B cell (primary cell): ENCODE measurements around the gene XPO4. TPM values are rescaled to one million over a fixed set of nuclear protein-coding genes. Genes with fewer than 3 reads are reported as not detected.
"Not testable (repeated sequence)": the region's sequence is repeated elsewhere in the genome, so short reads cannot be mapped to it uniquely, and the experiment has no call there.

Experiments used
- ATAC-seq: fragments of 200-7000 bp; cut with Tn5 transposase; one replicate; pipeline ENCODE4 v1.10.0; 2021; ENCODE audit warnings: low read depth, mild to moderate bottlenecking, moderate number of reproducible peaks, moderate library complexity
- CTCF ChIA-PET: fragments of 350-600 bp; sonication (Branson Sonifier 250); formaldehyde crosslinking; loops from one replicate; lab custom pipeline; 2021; ENCODE audit warnings: antibody characterized with exemption, inconsistent platforms; lab: Charles Lee
- POLR2A ChIA-PET: fragments of 350-600 bp; sonication (Branson Sonifier 250); formaldehyde crosslinking; loops from one replicate; lab custom pipeline; 2021; ENCODE audit warnings: antibody characterized with exemption; lab: Charles Lee
- DNase-seq: peaks from one replicate; pipeline ENCODE4 v3.0.0; 2013
- H2AFZ ChIP-seq: 2 replicates; pipeline ENCODE4 v1.6.1; 2012; ENCODE audit warnings: mild to moderate bottlenecking, low read depth, low read length; ENCODE audit not compliant: insufficient read depth, poor library complexity, severe bottlenecking
- H3K27ac ChIP-seq, 2 donors: 1 replicate in 1 of 2; 2 replicates in 1 of 2; pipeline ENCODE4 v1.5.1; 2012 to 2013; ENCODE audit warnings: low read length in 2 of 2, mild to moderate bottlenecking in 2 of 2, moderate library complexity in 1 of 2
- H3K27me3 ChIP-seq, 4 experiments: fragments of 200-600 bp in 1 of 4; sonication (generic) in 1 of 4; replicated peaks in 1 of 4; 1 replicate in 2 of 4; 2 replicates in 2 of 4; pipeline versions ENCODE4 v1.6.1 to v1.7.0; 2013 to 2016; ENCODE audit warnings: low read length in 3 of 4, mild to moderate bottlenecking in 2 of 4, mixed read lengths in 1 of 4, moderate library complexity in 1 of 4; ENCODE audit not compliant: insufficient read depth in 4 of 4, control insufficient read depth in 3 of 4; ENCODE audit errors: control extremely low read depth in 1 of 4
- H3K36me3 ChIP-seq, 2 experiments: replicated peaks in 1 of 2; 1 replicate in 1 of 2; 2 replicates in 1 of 2; pipeline versions ENCODE4 v1.6.1 to v1.7.1; 2013; ENCODE audit warnings: low read length in 1 of 2; ENCODE audit not compliant: insufficient read depth in 2 of 2, control insufficient read depth in 1 of 2; ENCODE audit errors: control extremely low read depth in 1 of 2, extremely low read depth in 1 of 2
- H3K4me1 ChIP-seq, 2 donors: fragments of 200-600 bp in 1 of 2; sonication (generic) in 1 of 2; 1 replicate in 1 of 2; 2 replicates in 1 of 2; pipeline versions ENCODE4 v1.5.1 to v1.6.1; 2013 to 2017; ENCODE audit warnings: low read length in 2 of 2; ENCODE audit not compliant: control insufficient read depth in 2 of 2, insufficient read depth in 2 of 2
- H3K4me2 ChIP-seq: replicated peaks from 2 replicates; pipeline ENCODE3; 2012; ENCODE audit warnings: mild to moderate bottlenecking, low read depth, low read length; ENCODE audit not compliant: poor library complexity, severe bottlenecking
- H3K4me3 ChIP-seq, 5 experiments: fragments of 200-600 bp in 1 of 5; sonication (generic) in 1 of 5; 1 replicate in 3 of 5; 2 replicates in 2 of 5; pipeline versions ENCODE4 v1.5.1 to v1.7.0; 2011 to 2016; ENCODE audit warnings: low read length in 4 of 5, mild to moderate bottlenecking in 4 of 5, low read depth in 2 of 5, control low read depth in 1 of 5, moderate library complexity in 1 of 5; ENCODE audit not compliant: insufficient read depth in 1 of 5; ENCODE audit errors: control extremely low read depth in 1 of 5, extremely low read depth in 1 of 5
- H3K79me2 ChIP-seq: fragments of 200-600 bp; sonication (generic); one replicate; pipeline ENCODE4 v1.6.0; 2016; ENCODE audit warnings: low read length; ENCODE audit not compliant: control insufficient read depth, insufficient read depth
- H3K9ac ChIP-seq: fragments of 200-600 bp; sonication (generic); 2 replicates; pipeline ENCODE4 v1.6.1; 2017; ENCODE audit warnings: mild to moderate bottlenecking, low read length, moderate library complexity
- H3K9me3 ChIP-seq, 3 donors: one replicate each; pipeline versions ENCODE4 v1.6.1 to v1.7.1; 2013; ENCODE audit warnings: low read length in 2 of 3; ENCODE audit not compliant: control insufficient read depth in 2 of 3, insufficient read depth in 1 of 3; ENCODE audit errors: control extremely low read depth in 1 of 3
- H4K20me1 ChIP-seq: 2 replicates; pipeline ENCODE4 v1.6.0; 2012; ENCODE audit warnings: mild to moderate bottlenecking, low read length; ENCODE audit not compliant: insufficient read depth, control insufficient read depth, poor library complexity, severe bottlenecking
- H3K27ac Mint-ChIP-seq: one replicate; pipeline ENCODE4 v1.8.0; 2021; ENCODE audit warnings: mixed read lengths
- H3K27me3 Mint-ChIP-seq: one replicate; pipeline ENCODE4 v1.8.0; 2021; ENCODE audit warnings: mixed read lengths
- H3K4me1 Mint-ChIP-seq: one replicate; pipeline ENCODE4 v1.8.0; 2021; ENCODE audit warnings: mixed read lengths
- H3K4me3 Mint-ChIP-seq: one replicate; pipeline ENCODE4 v1.8.0; 2021; ENCODE audit warnings: mixed read lengths
- H3K9me3 Mint-ChIP-seq: one replicate; pipeline ENCODE4 v1.8.0; 2022; ENCODE audit warnings: mixed read lengths; ENCODE audit not compliant: insufficient read depth
- EZH2 ChIP-seq: IDR thresholded peaks from 2 replicates; pipeline ENCODE4 v1.6.1; 2012; ENCODE audit warnings: borderline replicate concordance, low read depth, mild to moderate bottlenecking, moderate library complexity, low read length; ENCODE audit not compliant: insufficient read depth, poor library complexity, severe bottlenecking
- WGBS: methylation state at CpG from one replicate; pipeline ENCODE4 v1.1.5; 2013; ENCODE audit warnings: missing lambda C conversion rate; ENCODE audit not compliant: insufficient coverage; 5-methylcytosine and 5-hydroxymethylcytosine counted together
- intact Hi-C: fragments of 100-400 bp; cut with micrococcal nuclease; formaldehyde crosslinking; loops from one replicate; pipeline ENCODE4 v1.10.0; 2022
- polyA plus RNA-seq: library from polyadenylated mRNA; depleted of rRNA; stranded (reverse); fragments of >200 nt; gene quantifications from 2 replicates; pipeline ENCODE4 v1.2.3, GENCODE V29; 2012
- total RNA-seq, 2 donors: library from RNA; stranded (reverse); fragments of 120-200 nt in 1 of 2; gene quantifications; 1 replicate in 1 of 2; 2 replicates in 1 of 2; pipeline versions ENCODE4 v1.2.3 to v1.2.4, GENCODE V29; 2013 to 2022
- TF ChIP-seq, protein P1 (sequence below): fragments of 200-600 bp; IDR thresholded peaks from one replicate; pipeline ENCODE4 v1.8.0; 2022; ENCODE audit warnings: antibody characterized with exemption, mild to moderate bottlenecking

The XPO4 gene
- total and polyA plus RNA-seq, 2 donors (not counting 1 experiment from before 2014, with no cell fraction given), result 6.2 to 25.9 TPM

DNA sequence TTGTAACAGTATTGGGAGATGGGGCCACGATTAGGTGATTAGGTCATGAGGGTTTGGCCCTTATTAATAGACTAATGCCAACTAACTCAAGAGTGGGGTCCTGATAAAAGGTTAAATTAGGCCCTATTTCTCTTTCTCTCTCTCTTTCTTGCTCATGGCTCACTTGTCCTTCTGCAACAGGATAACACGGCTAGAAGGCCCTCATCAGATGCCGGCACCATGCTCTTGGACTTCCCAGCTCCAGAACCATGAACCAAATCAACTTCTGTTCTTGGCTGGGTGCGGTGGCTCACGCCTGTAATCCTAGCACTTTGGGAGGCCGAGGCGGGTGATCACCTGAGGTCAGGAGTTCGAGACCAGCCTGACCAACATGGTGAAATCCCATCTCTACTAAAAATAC is 28.1 kb downstream of the XPO4 start:
- CTCF ChIA-PET, H3K4me1 ChIP-seq, ATAC-seq, H2AFZ ChIP-seq, intact Hi-C loops, H3K27me3 ChIP-seq, POLR2A ChIA-PET, H3K4me3 Mint-ChIP-seq, H3K27me3 Mint-ChIP-seq, DNase-seq, H3K9ac ChIP-seq, H3K4me3 ChIP-seq, H3K36me3 ChIP-seq, H3K4me2 ChIP-seq, H3K9me3 ChIP-seq, H3K27ac Mint-ChIP-seq, H3K27ac ChIP-seq, H3K9me3 Mint-ChIP-seq: not testable (repeated sequence)
- H3K4me1 Mint-ChIP-seq, result peaks cover 44% of the 10 kb centered on the region
- Histone ChIP-seq H4K20me1 (peaks cover 74% of the 10 kb centered on the region), H3K79me2 (peaks cover 88% of the 10 kb centered on the region)
- WGBS, result 94% methylated on average over 3 of the region's 8 CpGs

DNA sequence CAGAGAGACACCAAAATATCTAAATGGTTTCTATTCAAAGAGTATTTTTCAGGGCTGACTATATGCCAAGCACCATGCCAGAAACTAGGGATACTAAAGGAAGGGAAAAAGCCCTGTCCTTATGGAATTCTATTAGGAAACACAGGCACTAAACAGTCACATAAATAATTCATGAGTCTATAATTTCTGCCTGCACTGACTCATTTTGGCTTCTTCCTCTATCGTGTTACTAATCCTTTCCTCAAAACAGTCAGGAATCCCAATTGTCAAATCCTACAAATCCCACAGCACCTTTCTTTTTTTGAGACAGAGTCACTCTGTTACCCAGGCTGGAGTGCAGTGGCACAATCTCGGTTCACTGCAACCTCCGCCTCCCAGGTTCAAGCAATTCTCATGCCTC is 29.2 kb downstream of the XPO4 start:
- Histone ChIP-seq H4K20me1 (peaks cover 63% of the 10 kb centered on the region), H3K9me3 (peaks cover 0 to 5% (median 0%) of the 10 kb centered on the region in 3 donors), H2AFZ (no peak overlapping the region), H3K36me3 (peaks cover 0 to 3% of the 10 kb centered on the region in 2 experiments), H3K9ac (no peak overlapping the region), H3K27ac (no peak overlapping the region), H3K79me2 (peaks cover 77% of the 10 kb centered on the region), H3K4me1 (peaks cover 0 to 4% of the 10 kb centered on the region in 2 donors), H3K4me2 (no peak overlapping the region), H3K4me3 (no peak overlapping the region), H3K27me3 (no peaks in the 10 kb centered on the region)
- H3K4me3 Mint-ChIP-seq, result no peak overlapping the region
- H3K27me3 Mint-ChIP-seq, result no peaks in the 10 kb centered on the region
- TF ChIP-seq, protein P1, sequence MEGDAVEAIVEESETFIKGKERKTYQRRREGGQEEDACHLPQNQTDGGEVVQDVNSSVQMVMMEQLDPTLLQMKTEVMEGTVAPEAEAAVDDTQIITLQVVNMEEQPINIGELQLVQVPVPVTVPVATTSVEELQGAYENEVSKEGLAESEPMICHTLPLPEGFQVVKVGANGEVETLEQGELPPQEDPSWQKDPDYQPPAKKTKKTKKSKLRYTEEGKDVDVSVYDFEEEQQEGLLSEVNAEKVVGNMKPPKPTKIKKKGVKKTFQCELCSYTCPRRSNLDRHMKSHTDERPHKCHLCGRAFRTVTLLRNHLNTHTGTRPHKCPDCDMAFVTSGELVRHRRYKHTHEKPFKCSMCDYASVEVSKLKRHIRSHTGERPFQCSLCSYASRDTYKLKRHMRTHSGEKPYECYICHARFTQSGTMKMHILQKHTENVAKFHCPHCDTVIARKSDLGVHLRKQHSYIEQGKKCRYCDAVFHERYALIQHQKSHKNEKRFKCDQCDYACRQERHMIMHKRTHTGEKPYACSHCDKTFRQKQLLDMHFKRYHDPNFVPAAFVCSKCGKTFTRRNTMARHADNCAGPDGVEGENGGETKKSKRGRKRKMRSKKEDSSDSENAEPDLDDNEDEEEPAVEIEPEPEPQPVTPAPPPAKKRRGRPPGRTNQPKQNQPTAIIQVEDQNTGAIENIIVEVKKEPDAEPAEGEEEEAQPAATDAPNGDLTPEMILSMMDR, result no peak
- no peak for TF ChIP-seq EZH2
- intact Hi-C loops, result no loop called here
- peaks cover 37% of the 10 kb centered on the region for H3K4me1 Mint-ChIP-seq
- H3K9me3 Mint-ChIP-seq, result no peaks in the 10 kb centered on the region
- no peak overlapping the region for H3K27ac Mint-ChIP-seq
- POLR2A ChIA-PET, result no interaction called here
- CTCF ChIA-PET, result no interaction called here
- DNase-seq (no peak), ATAC-seq (no peak)
- WGBS, result 95% methylated on average over 3 of the region's 3 CpGs
